ENCODE data around the gene NPHP4.
"Not testable (repeated sequence)": the region's sequence is repeated elsewhere in the genome, so short reads cannot be mapped to it uniquely, and the experiment has no call there.

NPHP4 gene

DNA sequence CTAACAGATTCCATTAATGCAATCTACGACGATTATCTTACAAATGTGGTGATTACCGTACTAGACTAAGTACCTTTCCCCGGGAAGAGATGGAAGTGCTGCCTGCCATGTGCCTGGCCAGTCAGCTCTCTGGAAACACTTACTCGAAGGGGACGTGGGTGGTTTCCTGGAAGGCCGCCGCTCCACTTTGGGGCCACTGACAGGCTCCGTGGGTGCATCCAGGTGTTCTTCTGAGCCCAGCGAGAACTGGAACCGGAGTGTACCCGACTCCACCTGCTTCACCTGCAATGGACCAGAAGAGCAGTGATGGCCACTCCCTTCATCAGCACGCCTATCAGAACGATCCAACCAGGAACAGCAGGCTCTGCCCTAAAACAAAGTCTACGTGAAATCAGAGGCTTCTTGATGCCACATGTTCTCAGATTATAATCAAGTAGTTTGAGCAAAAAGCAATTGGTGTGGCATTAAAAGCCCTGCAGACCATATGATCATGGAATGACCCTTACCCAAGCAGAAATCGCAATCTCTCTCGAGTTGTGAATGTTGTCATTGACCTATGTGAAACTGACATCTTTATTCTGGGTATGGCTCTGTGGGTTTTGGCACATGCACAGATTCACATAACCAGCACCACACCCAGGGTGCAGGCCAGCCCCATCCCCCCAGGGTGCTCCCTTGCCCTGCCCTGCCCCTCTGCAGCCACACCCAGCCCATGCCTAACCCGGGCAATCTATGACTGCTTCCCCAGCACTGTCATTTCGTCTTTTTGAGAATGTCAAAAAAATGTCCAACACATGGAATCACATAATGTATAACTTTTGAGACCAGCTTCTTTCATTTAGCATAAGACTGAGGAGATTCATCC lies 64.5 kb downstream of the NPHP4 start:
- DNase-seq = no peak

DNA sequence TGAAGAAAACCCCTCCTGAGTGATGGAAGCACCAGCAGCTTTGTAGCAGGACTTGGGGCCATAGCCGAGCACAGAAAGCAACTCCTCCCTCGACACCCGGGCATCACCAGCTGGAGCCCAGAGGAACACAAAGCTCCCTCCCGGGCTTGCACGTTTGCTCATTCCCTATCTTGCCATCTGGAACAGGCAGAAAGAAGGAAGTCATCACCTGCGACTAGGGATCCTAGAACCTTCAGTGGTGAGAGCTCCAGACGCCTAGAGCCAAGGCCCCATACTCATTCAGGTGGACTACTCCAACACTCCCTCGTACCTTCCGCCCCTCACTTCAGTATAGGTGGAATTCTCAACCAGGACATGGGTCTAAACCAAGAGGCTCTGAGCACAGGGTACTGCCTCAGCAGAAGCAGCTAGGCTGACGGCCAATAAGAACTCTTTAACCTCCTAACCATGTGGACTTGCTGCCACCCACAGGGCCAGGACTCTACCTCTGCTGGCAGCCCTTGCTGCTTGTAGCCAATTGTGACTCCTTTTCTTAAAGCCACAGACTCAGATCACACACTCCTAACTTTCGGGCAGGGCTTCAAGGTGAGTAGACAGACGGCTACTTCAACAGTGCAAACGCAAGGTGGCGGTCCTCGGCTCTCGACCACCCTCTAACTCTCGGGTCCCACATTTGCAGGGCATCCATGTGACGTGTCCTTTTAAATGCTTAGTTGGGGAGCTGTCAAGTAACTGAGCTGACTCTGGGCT lies 65.4 kb downstream of the NPHP4 start:
- peak; percentile 41 for DNase-seq

DNA sequence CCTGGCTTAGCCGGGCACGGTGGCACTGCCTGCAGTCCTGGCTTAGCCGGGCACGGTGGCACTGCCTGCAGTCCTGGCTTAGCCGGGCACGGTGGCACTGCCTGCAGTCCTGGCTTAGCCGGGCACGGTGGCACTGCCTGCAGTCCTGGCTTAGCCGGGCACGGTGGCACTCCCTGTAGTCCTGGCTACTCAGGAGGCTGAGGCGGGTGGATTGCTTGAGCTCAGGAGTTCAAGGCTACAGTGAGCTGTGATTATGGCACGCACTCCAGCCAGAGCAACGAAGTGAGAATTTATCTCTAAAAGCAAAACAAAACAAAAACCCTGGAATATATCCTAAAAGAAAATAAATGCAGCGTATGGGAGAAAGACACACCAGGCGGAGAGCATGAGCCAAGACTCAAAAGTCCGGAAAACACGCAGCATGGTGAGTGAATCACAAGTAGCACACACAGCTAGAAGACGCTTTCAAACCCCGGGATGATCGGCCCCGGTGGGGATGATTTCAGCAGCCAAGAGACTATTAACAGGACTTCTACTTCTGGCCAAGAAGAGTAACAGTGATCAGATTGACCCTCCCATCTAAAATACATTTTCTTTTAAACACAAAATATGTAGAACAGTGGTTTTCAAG lies 69.4 kb downstream of the NPHP4 start:
- not testable (repeated sequence) for DNase-seq

DNA sequence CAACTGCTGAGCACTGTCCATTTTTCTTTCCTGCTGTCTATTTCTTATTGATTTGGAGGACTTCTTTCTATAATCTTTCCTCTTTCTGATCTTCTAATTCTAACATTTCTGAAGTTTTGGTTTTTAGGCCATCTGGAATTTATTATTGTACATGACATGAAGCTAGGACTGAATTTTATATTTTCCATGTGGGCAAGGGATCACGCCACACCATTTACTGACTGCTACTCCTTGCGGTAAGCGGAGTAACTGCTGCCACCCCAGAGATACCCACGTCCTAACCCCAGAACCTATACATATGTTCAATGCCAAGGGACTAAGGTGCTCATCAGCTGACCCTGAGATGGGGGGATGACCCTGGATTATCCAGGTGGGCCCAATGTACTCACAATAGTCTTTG lies 70.6 kb downstream of the NPHP4 start:
- DNase-seq = no peak

DNA sequence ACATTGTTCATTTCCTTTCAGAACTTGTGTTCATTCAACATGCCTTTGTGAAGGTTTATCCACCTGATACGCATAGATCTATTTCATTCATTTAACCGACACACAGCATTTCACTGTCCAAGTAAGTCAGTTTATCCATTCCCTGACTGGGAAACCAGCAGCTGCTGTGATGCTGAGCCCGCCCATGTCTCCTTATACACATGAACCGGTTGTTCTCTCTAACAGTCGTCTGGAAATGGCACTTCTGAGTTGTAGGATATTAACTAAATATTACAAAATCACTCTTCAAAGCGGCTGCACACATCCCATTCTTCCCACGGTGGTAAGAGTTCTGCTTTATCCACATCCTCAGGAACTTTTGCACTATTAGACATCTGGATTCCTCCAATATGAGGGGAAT lies 71.1 kb downstream of the NPHP4 start:
- DNase-seq = no peak

DNA sequence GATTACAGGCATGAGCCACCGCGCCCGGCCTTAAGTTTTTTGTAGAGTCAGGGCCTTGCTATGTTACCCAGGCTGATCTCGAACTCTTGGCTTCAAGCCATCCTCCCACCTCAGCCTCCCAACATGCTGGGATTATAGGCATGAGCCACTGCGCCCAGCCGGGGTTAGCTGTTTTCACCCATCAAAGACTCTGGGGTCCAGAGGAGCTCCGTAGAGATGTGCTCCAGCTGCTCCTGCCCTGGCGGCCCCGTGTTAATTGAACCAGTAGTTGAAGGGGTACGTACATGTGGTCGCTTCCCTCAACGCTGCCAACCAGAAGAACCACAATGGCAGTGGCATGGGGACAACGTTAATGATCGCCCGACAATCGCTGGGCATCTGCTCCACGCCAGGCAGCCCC lies 72.0 kb downstream of the NPHP4 start:
- DNase-seq = no peak

DNA sequence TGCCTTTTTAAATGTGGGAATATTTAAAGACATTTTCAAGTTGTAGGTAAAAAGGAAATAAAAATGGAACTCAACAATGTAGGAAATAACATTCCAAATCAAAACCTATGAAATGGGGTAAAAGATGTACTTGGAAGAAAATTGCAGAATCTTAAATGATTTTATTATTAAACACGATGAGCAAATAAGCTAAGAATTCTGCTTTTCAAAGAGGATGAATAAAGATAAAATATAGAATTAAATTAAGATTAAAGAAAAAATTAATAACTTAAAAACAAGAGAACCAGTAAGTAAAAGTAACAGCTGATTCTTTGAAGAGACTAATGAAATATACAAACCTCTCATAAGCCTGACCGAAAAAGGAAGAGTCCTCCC lies 74.0 kb downstream of the NPHP4 start:
- DNase-seq = no peak

DNA sequence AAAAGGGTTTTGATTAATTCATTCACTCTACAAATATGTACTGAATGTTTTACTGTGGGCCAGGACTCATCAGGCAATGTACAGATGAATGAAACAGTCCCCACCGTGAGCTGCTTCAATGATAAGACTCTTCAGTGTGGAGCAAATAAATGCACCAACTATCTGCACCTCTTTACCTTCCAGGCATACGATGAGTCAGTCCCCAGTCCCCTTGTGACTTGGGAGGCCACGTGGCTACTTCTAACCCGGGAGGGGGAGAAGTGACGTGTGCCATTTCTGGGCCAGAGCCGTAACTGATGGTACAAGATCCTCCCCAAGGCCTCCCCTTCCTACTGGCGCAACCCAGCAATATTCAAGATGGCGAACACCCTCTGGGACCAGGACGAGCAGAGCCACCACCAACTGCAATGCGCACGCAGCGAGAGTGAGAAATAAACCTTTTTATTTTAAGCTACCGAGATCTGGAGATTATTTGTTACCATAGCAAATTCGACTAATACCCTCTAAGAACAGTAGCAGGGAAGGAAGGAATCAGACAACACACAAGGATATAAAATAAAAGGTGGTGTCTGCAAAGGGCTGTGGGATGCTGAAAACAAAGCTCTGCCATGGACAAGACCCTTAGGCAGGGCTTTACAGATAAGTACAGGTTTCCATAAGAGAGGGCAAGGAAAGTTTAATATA lies 74.5 kb downstream of the NPHP4 start:
- DNase-seq = peak; percentile 63

DNA sequence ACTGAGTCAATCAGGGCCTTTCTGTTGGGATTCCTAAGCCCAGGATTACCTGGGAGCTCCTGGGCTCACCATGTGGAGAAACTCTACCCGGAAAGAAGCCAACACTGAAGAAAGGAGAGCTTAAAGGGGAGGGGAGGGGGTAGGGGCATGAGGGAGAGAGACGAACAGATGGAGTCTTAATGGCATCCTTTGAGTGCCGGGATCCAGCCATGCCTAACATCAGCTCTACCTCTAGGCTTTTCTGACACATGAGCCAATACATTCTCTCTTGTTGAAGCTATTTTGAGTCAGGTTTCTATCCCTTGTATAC lies 75.0 kb downstream of the NPHP4 start:
- DNase-seq = peak; percentile 84

DNA sequence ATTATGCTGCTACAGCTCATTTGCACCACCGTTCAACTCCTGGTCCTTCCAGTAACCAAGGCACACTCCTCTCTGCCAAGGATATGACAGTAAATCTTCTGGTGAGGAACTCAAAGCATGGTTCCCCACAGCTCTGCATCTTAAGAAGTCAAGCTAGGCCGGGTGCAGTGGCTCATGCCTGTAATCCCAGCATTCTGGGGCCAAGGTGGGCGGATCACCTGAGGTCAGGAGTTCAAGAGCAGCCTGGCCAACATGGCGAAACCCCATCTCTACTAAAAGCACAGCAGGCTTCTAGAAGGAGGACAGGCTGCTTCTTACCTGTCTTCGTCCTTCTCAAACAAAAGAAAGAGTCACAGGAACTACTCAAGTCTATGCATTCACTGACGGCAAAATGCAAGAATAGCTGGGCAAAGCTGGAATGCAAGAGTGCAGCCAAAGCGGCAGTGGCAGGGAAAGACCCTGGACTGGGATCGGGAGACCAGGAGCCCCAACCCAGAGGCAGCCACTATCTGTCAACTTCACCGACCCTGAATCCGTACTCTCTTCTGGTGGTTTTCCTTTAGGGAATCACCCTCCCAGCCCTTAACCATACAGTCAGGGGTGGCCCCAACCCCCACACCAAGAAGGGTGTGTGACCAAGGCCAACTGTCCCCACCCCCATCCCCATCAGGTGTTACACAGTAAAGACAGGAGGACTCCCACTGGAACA lies 75.5 kb downstream of the NPHP4 start:
- no peak for DNase-seq

DNA sequence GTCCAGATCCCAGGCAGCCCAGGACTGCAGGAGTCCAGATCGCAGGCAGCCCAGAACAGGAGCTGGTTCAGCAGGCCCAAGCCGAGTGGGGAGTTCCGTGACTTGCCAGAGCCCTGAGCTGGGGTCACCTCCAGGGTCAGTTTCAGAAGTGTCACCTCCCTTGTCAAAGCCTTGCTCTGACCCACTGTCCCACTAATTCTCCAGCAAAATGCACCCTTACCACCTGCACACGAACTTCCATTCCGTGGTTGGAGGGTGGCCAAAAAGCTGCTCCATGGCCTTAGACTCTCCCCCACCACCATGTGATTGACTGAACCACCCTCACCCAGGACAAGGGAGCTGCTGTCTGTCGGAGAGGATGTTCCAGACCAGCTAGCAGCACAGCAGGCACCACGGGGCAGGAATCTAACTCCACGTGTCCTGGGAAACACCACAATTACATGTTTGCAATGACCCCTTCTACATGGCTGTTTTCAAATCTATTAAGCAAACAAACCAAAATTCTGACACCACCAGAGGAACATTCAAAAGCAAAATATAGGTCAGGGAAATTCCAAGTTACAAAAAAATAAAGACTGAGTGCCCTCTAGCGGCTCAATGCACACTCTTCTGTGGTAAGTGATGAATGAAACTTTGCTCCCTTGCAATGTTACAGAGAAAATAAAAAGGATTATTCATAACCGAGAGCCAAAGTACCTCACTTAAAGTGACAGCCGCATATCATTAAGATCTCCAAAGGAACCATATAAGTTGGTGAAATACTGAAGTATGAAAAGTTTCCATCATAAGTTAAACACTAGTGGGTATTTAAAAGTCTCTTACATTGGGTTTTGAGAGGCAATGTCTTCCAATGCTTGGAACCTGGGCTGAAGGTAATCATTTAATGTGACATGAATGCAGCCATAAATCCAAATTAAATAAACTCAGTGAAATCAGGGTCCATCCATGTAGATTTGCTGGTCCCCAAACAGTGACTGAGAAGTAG lies 76.3 kb downstream of the NPHP4 start:
- peak; percentile 52 for DNase-seq

DNA sequence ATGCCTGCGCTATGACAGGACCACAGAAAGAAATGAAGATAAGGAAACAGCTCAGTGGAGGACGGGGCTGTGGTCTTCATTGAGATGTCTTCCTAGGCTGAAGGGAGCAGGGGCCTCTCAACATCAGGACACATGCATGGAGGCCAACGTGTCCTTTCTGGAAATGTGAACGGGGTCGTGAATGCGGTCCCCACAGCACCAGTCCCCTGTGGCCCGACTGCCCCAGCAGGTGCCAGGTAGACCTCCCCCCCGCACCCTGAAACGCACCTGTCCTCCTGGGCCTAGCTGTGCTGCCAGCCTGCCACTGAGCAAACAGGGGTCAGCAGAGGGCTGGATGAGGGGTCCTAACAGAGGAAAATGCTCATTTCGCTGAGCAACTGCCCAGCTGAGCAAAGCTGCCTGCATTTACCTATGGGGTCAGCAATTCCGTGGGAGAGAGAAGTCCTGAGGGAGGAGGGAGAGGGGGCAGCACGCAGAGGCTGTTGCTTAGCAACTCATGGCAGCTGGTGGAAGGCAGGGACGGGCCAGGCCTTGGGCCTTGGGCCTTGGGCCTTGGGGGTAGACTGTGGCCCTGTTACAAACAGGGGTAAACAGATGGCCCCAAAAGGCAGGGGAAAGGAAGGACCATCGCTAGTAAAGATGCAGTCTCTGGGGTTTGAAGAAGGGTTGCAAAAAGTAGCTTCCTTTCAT lies 77.4 kb downstream of the NPHP4 start:
- no peak for DNase-seq

DNA sequence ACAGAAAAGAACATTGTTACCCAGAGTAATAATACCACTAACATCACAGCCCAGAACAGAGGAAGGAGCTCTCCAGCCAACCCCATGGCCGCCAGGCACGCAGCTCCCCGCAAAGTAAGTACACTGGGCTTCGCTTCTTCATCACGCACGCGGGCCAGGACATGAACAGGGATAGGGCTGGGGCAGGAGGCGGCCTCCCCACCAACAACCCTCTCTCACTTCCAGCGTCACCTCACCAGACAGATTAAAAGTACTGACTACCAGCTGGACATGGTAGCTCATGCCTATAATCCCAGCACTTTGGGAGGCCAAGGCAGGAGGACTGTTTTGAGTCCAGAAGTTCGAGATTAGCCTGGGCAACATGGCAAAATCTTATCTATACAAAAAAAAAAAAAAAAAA lies 78.3 kb downstream of the NPHP4 start:
- no peak for DNase-seq

DNA sequence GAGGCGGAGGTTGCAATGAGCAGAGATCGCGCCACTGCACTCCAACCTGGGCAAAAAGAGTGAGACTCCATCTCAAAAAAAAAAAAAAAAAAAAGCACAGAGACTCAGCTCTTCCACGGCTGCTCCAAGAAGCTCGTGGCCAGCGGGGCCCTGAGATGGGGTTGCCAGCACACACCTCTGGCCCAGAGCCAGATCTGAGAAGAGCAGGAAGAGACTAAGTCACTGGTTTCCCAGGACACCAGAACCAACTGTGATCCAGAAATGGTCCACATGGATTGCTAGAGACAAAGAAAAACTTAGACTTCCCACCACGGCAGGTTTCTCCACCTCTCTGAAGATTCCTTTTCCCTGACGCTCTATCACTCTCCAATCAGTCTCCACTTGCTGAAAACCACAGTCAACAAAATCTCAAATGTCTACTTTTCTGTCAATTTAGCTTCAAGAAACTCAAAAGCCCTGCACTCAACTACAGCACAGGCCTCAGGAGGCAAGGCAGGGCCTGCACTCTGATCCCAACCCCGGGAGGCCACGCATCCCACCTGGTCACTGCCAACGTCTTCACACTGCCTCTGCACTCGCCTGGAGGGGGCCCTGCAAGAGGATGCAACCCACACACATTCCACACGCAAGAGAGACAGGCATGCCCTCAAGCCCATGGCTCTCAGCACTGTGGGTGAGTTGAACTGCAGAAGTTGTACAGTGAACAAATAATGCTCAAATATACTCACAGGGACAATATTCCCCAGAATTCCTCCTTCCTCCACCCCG lies 79.0 kb downstream of the NPHP4 start:
- no peak for DNase-seq

DNA sequence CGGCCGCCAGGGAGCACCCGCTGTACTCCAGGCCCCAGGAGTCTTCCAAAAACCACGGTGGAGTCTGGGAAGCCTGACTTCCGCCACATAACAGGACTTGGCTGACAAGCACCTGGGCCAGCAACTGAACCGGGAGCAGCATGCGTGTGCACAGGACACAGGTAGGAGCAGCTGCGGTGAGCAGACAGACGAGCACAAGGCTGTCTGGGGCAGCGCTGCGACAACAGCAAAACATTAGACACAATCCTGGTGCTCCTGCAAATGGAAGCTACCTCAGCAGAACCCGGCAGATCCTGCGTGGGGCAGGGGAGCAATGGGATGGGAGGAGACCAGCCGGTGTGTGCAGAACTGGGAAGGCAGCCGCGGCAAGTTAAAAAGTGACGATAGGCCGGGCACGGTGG lies 80.4 kb downstream of the NPHP4 start:
- DNase-seq = no peak

DNA sequence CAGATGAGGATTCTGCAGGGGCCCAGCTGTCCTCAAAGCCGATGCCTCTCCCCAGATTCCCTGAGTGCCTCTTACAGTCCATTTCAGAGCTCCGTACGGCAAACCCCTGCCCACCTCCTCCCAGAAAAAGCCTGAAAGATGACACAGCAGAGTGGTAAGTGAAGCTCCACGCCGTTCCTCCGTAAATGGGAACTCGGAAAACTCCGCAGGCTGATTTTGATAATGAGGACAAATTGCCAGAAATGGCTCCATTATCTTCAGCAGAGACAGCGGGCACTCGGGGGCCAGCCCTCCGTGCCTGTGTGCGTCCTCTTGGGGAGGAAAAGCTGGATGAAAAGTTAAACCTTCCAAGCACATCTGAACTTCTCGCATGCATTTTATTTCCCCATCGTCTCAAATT lies 81.1 kb downstream of the NPHP4 start:
- DNase-seq = no peak

DNA sequence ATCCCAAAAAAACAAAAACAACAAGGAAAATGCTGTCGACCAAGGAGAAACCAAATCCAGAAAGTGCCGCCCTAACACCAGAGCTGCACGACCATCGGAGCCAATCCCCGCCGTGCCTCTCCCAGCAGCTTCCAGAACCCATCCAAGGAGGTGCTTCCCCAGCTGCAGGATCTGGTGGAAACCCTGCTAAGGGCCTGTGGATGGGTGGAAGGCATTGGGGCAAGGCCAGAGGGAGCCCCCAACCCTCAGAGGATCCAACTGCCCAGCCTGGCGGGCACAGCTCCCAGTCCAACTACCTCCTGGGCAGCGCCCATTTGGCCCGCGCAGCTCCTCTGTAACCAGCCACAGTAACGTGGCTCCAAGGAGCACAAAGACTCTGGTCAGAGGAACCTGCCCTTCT lies 81.6 kb downstream of the NPHP4 start:
- DNase-seq = no peak

DNA sequence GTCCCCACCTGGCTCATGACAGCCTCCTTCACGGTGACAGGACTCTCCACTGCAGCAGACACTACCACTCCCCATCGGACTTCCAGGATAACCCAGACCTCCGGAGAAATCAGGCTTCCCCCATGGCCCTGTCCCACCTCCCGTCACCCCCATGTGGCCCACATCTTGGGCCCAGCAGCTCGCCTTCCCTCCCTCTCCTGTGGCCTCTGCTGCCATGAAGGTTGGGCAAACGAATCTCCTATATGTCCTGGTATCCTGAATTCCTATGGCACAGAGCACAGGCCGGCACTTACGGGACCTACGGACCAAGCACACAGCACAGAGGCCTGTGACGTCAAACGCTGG lies 82.0 kb downstream of the NPHP4 start:
- no peak for DNase-seq

DNA sequence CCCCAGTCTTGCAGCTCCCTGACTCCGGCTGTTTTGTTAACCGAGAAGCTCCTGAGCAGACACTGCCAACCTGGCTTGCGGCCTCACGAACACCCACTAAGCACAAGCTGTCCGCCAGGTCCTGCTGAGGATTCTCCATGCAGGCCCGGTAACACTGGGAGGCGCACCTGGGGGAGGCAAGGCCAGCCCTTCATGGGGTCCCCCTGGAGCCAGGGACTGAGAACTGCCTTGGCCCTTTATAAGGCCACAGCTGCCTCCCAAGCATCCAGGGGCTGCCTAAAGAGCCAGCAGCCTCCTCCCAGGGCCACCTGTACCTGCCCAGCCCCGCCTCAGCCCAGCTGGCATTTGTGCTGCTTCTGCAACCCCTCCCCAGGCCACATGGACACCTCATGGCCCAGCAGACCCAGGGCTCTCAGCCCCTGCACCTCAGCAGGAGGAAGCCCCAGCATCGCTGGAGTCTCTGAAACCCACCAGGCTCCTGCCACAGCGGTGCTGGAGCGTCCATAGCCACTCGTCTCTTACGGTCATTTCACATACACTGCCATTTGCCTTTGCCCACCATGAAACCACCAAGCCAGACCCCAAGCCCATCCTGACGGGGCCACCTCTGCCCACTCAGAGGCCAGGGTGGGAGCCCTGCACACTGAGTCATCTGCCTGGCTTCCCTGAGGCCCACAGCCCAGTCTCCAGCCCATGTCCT lies 82.5 kb downstream of the NPHP4 start:
- DNase-seq = no peak

All from NCI-H2171 treated with DMSO at 0.1 percent for 48 hours (cell line).